SK-N-SH (cell line): ENCODE results near the gene MORC3. TPM values are rescaled to one million over a fixed set of nuclear protein-coding genes. Genes with fewer than 3 reads are reported as not detected.
"Not testable (repeated sequence)": the region's sequence is repeated elsewhere in the genome, so short reads cannot be mapped to it uniquely, and the experiment has no call there.

Experiments
- CTCF ChIA-PET: fragments of 300-600, 350-600 bp; formaldehyde crosslinking; extraction: SDS; loops from one replicate; lab custom pipeline; 2021; lab: Yijun Ruan, JAX
- POLR2A ChIA-PET: fragments of 350-600 bp; sonication (Branson Sonifier 250); formaldehyde crosslinking; extraction: SDS; loops from one replicate; lab custom pipeline; 2020; ENCODE audit warnings: antibody characterized with exemption, inconsistent platforms; lab: Yijun Ruan, JAX
- DNase-seq: peaks from one replicate; pipeline ENCODE4 v3.0.0; 2012
- H2AFZ ChIP-seq: fragments of 200-600 bp; sonication (generic); 2 replicates; pipeline ENCODE4 v1.8.1; 2016; ENCODE audit warnings: antibody characterized with exemption, mild to moderate bottlenecking, low read depth
- H3F3A ChIP-seq: fragments of 200-600 bp; sonication (generic); replicated peaks from 2 replicates; pipeline ENCODE3; 2016; ENCODE audit warnings: antibody characterized with exemption, mild to moderate bottlenecking; ENCODE audit not compliant: insufficient read depth
- H3K27ac ChIP-seq, 2 experiments: fragments of 200-500 bp in 1 of 2; fragments of 200-600 bp in 1 of 2; sonication (Bioruptor generic) in 1 of 2; sonication (generic), shearing (Covaris generic) in 1 of 2; 2 replicates each; pipeline versions ENCODE4 v1.5.1 to v1.6.1; 2014 to 2016; ENCODE audit warnings: low read depth in 2 of 2, inconsistent platforms in 1 of 2, low read length in 1 of 2, mild to moderate bottlenecking in 1 of 2, mixed read lengths in 1 of 2
- H3K27me3 ChIP-seq: fragments of 200-600 bp; sonication (generic), shearing (Covaris generic); 2 replicates; pipeline ENCODE4 v1.6.1; 2016; ENCODE audit warnings: mixed run types; ENCODE audit not compliant: insufficient read depth
- H3K36me3 ChIP-seq, 2 experiments: fragments of 200-500 bp in 1 of 2; fragments of 200-600 bp in 1 of 2; sonication (Bioruptor generic) in 1 of 2; sonication (generic) in 1 of 2; replicated peaks in 1 of 2; 2 replicates each; pipeline versions ENCODE3 to v1.5.1; 2014 to 2016; ENCODE audit warnings: low read length in 1 of 2, mild to moderate bottlenecking in 1 of 2; ENCODE audit not compliant: insufficient read depth in 2 of 2, control insufficient read depth in 1 of 2
- H3K4me1 ChIP-seq, 2 experiments: fragments of 200-500 bp in 1 of 2; fragments of 200-600 bp in 1 of 2; sonication (Bioruptor generic) in 1 of 2; sonication (generic), shearing (Covaris generic) in 1 of 2; 2 replicates each; pipeline versions ENCODE4 v1.5.1 to v1.6.1; 2014 to 2016; ENCODE audit warnings: low read depth in 1 of 2, low read length in 1 of 2, mixed run types in 1 of 2; ENCODE audit not compliant: insufficient read depth in 2 of 2, control insufficient read depth in 1 of 2
- H3K4me2 ChIP-seq: fragments of 200-600 bp; sonication (generic), shearing (Covaris generic); 2 replicates; pipeline ENCODE4 v1.6.1; 2017; ENCODE audit warnings: mixed run types
- H3K4me3 ChIP-seq, 2 experiments: fragments of 200-500 bp in 1 of 2; fragments of 200-600 bp in 1 of 2; sonication (Bioruptor generic) in 1 of 2; sonication (generic), shearing (Covaris generic) in 1 of 2; 2 replicates each; pipeline versions ENCODE4 v1.5.1 to v1.8.1; 2014 to 2016; ENCODE audit warnings: low read depth in 2 of 2, inconsistent platforms in 1 of 2, low read length in 1 of 2, mild to moderate bottlenecking in 1 of 2, mixed read lengths in 1 of 2, moderate library complexity in 1 of 2
- H3K79me2 ChIP-seq: fragments of 200-600 bp; sonication (generic); 2 replicates; pipeline ENCODE4 v1.8.1; 2017; ENCODE audit warnings: mild to moderate bottlenecking; ENCODE audit not compliant: insufficient read depth
- H3K9ac ChIP-seq: fragments of 200-600 bp; sonication (generic); 2 replicates; pipeline ENCODE4 v1.6.1; 2017; ENCODE audit warnings: mixed run types
- H3K9me2 ChIP-seq: fragments of 200-600 bp; sonication (generic); 2 replicates; pipeline ENCODE4 v1.6.1; 2017; ENCODE audit warnings: mixed run types
- H3K9me3 ChIP-seq: fragments of 200-600 bp; sonication (generic); 2 replicates; pipeline ENCODE4 v1.6.1; 2017; ENCODE audit warnings: mixed run types, mild to moderate bottlenecking, moderate library complexity
- H4K20me1 ChIP-seq: fragments of 200-600 bp; sonication (generic); 2 replicates; pipeline ENCODE4 v1.6.1; 2017; ENCODE audit warnings: mild to moderate bottlenecking, mixed run types; ENCODE audit not compliant: insufficient read depth
- ELF1 ChIP-seq: IDR thresholded peaks from 2 replicates; pipeline ENCODE4 v1.4.0; 2012
- EP300 ChIP-seq, 2 experiments: IDR thresholded peaks; 2 replicates each; pipeline versions ENCODE4 v1.4.0 to v1.6.1; 2012; ENCODE audit warnings: borderline replicate concordance in 1 of 2, low read depth in 1 of 2, low read length in 1 of 2
- FOSL2 ChIP-seq: IDR thresholded peaks from 2 replicates; pipeline ENCODE4 v1.4.0; 2012; ENCODE audit warnings: low read depth, mild to moderate bottlenecking, moderate library complexity, borderline replicate concordance
- FOXM1 ChIP-seq: IDR thresholded peaks from 2 replicates; pipeline ENCODE4 v1.4.0; 2012; ENCODE audit warnings: low read depth, mild to moderate bottlenecking
- GABPA ChIP-seq: IDR thresholded peaks from 2 replicates; pipeline ENCODE4 v1.4.0; 2012; ENCODE audit warnings: low read depth, mild to moderate bottlenecking
- JUND ChIP-seq: IDR thresholded peaks from 2 replicates; pipeline ENCODE4 v1.4.0; 2012
- MAX ChIP-seq: IDR thresholded peaks from 2 replicates; pipeline ENCODE4 v1.4.0; 2012; ENCODE audit warnings: low read depth
- MEF2A ChIP-seq: IDR thresholded peaks from 2 replicates; pipeline ENCODE4 v1.4.0; 2012; ENCODE audit warnings: low read depth, borderline replicate concordance
- MXI1 ChIP-seq: IDR thresholded peaks from 2 replicates; pipeline ENCODE4 v1.6.1; 2012; ENCODE audit warnings: mild to moderate bottlenecking, low read depth, low read length, improper control_type of control experiment
- NRF1 ChIP-seq: IDR thresholded peaks from 2 replicates; pipeline ENCODE4 v1.6.1; 2012; ENCODE audit warnings: low read depth, mild to moderate bottlenecking, low read length
- POLR2AphosphoS5 ChIP-seq: IDR thresholded peaks from 2 replicates; pipeline ENCODE4 v1.6.1; 2012; ENCODE audit warnings: low read depth, low read length
- TCF12 ChIP-seq: IDR thresholded peaks from 2 replicates; pipeline ENCODE4 v1.4.0; 2012
- TEAD4 ChIP-seq: IDR thresholded peaks from 2 replicates; pipeline ENCODE4 v1.4.0; 2012; ENCODE audit warnings: mild to moderate bottlenecking, borderline replicate concordance; ENCODE audit not compliant: insufficient read depth
- USF1 ChIP-seq: IDR thresholded peaks from 2 replicates; pipeline ENCODE4 v1.4.0; 2012; ENCODE audit warnings: low read depth, borderline replicate concordance
- USF2 ChIP-seq: fragments of 150-350 bp; IDR thresholded peaks from 2 replicates; pipeline ENCODE4 v1.6.1; 2017; ENCODE audit warnings: antibody characterized with exemption, low read length, low read depth, borderline replicate concordance
- YY1 ChIP-seq: IDR thresholded peaks from 2 replicates; pipeline ENCODE4 v1.4.0; 2012; ENCODE audit warnings: low read depth, mild to moderate bottlenecking
- WGBS: methylation state at CpG from one replicate; pipeline ENCODE4 v1.1.6; 2017; ENCODE audit warnings: low lambda C conversion rate; 5-methylcytosine and 5-hydroxymethylcytosine counted together
- polyA plus RNA-seq, 3 experiments: library from polyadenylated mRNA; depleted of rRNA; stranded (reverse); fragments of >200 nt; gene quantifications; 2 replicates each; pipeline ENCODE4 v1.2.3, GENCODE V29; 2012

Gene MORC3
- polyA plus RNA-seq, 1 of the 3 experiments (the other 2 are of a cell fraction): 8.2 TPM

GRCh38 chr21:36274128-36274527 lies 45.9 kb upstream of the MORC3 start (continued):
- TF ChIP-seq NRF1 (no peak), POLR2AphosphoS5 (no peak), EP300 (IDR thresholded peaks at IDR 0.05; ENCODE audit: borderline replicate concordance in 1 of 2, low read depth in 1 of 2, low read length in 1 of 2) (no peak), MEF2A (no peak), GABPA (no peak), USF2 (no peak), YY1 (no peak), FOSL2 (no peak), ELF1 (no peak), TCF12 (no peak)

- H3K27me3 ChIP-seq: no peaks in the 10 kb centered on the region
- no peak overlapping the region for H3K4me2 ChIP-seq
- ChIA-PET CTCF (no interaction called here), POLR2A (no interaction called here)
- H4K20me1 ChIP-seq: no peaks in the 10 kb centered on the region
- H3K27ac ChIP-seq: no peak overlapping the region
- WGBS: 88% methylated on average over 10 of the region's 10 CpGs
- H3K36me3 ChIP-seq: peaks cover 0 to 12% of the 10 kb centered on the region in 2 experiments
- no peak for DNase-seq
- no peaks in the 10 kb centered on the region for H3K9me3 ChIP-seq
- no peaks in the 10 kb centered on the region for H3K79me2 ChIP-seq
- H3F3A ChIP-seq: no peaks in the 10 kb centered on the region
- H3K9me2 ChIP-seq: no peaks in the 10 kb centered on the region
- H3K9ac ChIP-seq: no peak overlapping the region
- H3K4me1 ChIP-seq: no peaks in the 10 kb centered on the region
- H2AFZ ChIP-seq: no peak overlapping the region
- H3K4me3 ChIP-seq: no peak overlapping the region
- TF ChIP-seq JUND (no peak), TCF12 (no peak), TEAD4 (no peak), FOXM1 (no peak), MXI1 (no peak), YY1 (no peak), USF1 (no peak), MAX (no peak), FOSL2 (no peak), EP300 (IDR thresholded peaks at IDR 0.05; ENCODE audit: borderline replicate concordance in 1 of 2, low read depth in 1 of 2, low read length in 1 of 2) (no peak)
These were observed 37.3 kb upstream of the MORC3 start for GRCh38 chr21:36282568-36283230.

DNA sequence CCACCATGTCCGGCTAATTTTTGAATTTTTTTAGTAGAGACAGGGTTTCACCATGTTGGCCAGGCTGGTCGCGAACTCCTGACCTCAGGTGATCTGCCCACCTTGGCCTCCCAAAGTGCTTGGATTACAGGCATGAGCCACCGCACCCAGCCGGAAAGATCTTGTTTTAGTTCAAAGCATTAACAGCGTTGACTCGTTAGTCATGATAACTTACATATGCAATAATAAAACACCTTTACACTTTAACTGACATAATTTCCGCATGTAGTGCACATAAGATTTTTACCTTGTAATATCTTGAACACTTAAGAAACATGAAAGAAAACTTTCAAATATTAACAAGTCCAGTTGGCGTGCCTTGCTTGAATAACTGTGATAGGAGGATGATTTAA lies 36.8 kb upstream of the MORC3 start:
- CTCF ChIA-PET, H3K9ac ChIP-seq, H3K27me3 ChIP-seq, H3K4me1 ChIP-seq, H4K20me1 ChIP-seq, H2AFZ ChIP-seq, H3K9me2 ChIP-seq, H3K27ac ChIP-seq, POLR2A ChIA-PET, H3K4me2 ChIP-seq, DNase-seq, H3K4me3 ChIP-seq, H3K9me3 ChIP-seq, H3F3A ChIP-seq, H3K79me2 ChIP-seq, H3K36me3 ChIP-seq: not testable (repeated sequence)
- WGBS: 89% methylated on average over 9 of the region's 9 CpGs
